HepG2 (cell line): ENCODE measurements around the gene PTBP2. TPM values are rescaled to one million over a fixed set of nuclear protein-coding genes. Genes with fewer than 3 reads are reported as not detected.

Experiments
- AGO1 ChIP-seq: fragments of 200-400 bp; formaldehyde crosslinking; IDR thresholded peaks from 2 replicates; pipeline ENCODE4 v1.6.1; 2017; ENCODE audit warnings: mild to moderate bottlenecking, low read depth, low read length, moderate library complexity; ENCODE audit not compliant: poor library complexity, severe bottlenecking
- DMAP1 ChIP-seq: IDR thresholded peaks from 2 replicates; pipeline ENCODE4 v1.6.1; 2016
- HMGA1 ChIP-seq: sonication (generic); formaldehyde crosslinking; conservative IDR thresholded peaks from 2 replicates; pipeline ENCODE4 v1.4.0; 2020; ENCODE audit warnings: missing genetic modification reagents
- HNRNPK ChIP-seq: fragments of 200-400 bp; formaldehyde crosslinking; IDR thresholded peaks from 2 replicates; pipeline ENCODE4 v1.6.1; 2018; ENCODE audit warnings: low read length, low read depth, moderate library complexity, mild to moderate bottlenecking; ENCODE audit not compliant: poor library complexity, severe bottlenecking
- IRF2 ChIP-seq: IDR thresholded peaks from 2 replicates; pipeline ENCODE4 v1.6.1; 2018; ENCODE audit warnings: missing genetic modification reagents, missing compliant biosample characterization
- KLF15 ChIP-seq: sonication (generic); formaldehyde crosslinking; IDR thresholded peaks from 2 replicates; pipeline ENCODE4 v1.8.1; 2023; ENCODE audit warnings: borderline replicate concordance, mild to moderate bottlenecking, inconsistent platforms, missing genetic modification reagents, mixed read lengths
- MEF2D ChIP-seq: sonication (generic); formaldehyde crosslinking; IDR thresholded peaks from 2 replicates; pipeline ENCODE4 v1.5.1; 2020; ENCODE audit warnings: mild to moderate bottlenecking, missing genetic modification reagents
- PRPF4 ChIP-seq: fragments of 200-400 bp; formaldehyde crosslinking; IDR thresholded peaks from 2 replicates; pipeline ENCODE4 v1.6.1; 2016; ENCODE audit warnings: low read length, low read depth; ENCODE audit not compliant: poor library complexity, severe bottlenecking
- RAD21 ChIP-seq: fragments of 450-650 bp; formaldehyde crosslinking; IDR thresholded peaks from 2 replicates; pipeline ENCODE4 v1.5.0; 2020; ENCODE audit warnings: mild to moderate bottlenecking
- ZBTB1 ChIP-seq: sonication (generic); formaldehyde crosslinking; IDR thresholded peaks from 2 replicates; pipeline ENCODE4 v1.4.0; 2020; ENCODE audit warnings: missing genetic modification reagents, borderline replicate concordance
- ZMYM2 ChIP-seq: sonication (generic); formaldehyde crosslinking; IDR thresholded peaks from 2 replicates; pipeline ENCODE4 v1.8.0; 2022; ENCODE audit warnings: mild to moderate bottlenecking, missing genetic modification reagents
- ZNF30 ChIP-seq: sonication (generic); formaldehyde crosslinking; IDR thresholded peaks from 2 replicates; pipeline ENCODE4 v1.5.0; 2020; ENCODE audit warnings: mild to moderate bottlenecking, missing genetic modification reagents
- ZNF496 ChIP-seq: sonication (generic); formaldehyde crosslinking; IDR thresholded peaks from 2 replicates; pipeline ENCODE4 v1.8.1; 2023; ENCODE audit warnings: mild to moderate bottlenecking, moderate library complexity, missing genetic modification reagents; ENCODE audit not compliant: insufficient replicate concordance
- ZNF564 ChIP-seq: sonication (generic); formaldehyde crosslinking; IDR thresholded peaks from 2 replicates; pipeline ENCODE4 v1.8.1; 2023; ENCODE audit warnings: mild to moderate bottlenecking, missing genetic modification reagents
- ZNF749 ChIP-seq: sonication (generic); formaldehyde crosslinking; IDR thresholded peaks from 2 replicates; pipeline ENCODE4 v1.8.0; 2022; ENCODE audit warnings: mild to moderate bottlenecking, missing genetic modification reagents, moderate library complexity, borderline replicate concordance
- ZNF878 ChIP-seq: sonication (generic); formaldehyde crosslinking; IDR thresholded peaks from 2 replicates; pipeline ENCODE4 v1.8.1; 2023; ENCODE audit warnings: mild to moderate bottlenecking, missing genetic modification reagents, moderate library complexity
- polyA plus RNA-seq, 8 experiments: library from polyadenylated mRNA; depleted of rRNA in 3 of 8; stranded (reverse) in 7 of 8; unstranded in 1 of 8; fragments of >200 nt; fragmentation: Illumina TruSeq in 4 of 8; extraction: Trizol in 4 of 8; gene quantifications; 2 replicates each; pipeline versions ENCODE4 v1.2.1 to v1.2.3, GENCODE V29; 2011 to 2016; ENCODE audit warnings: low read depth in 4 of 8, missing spikeins in 1 of 8, mixed read lengths in 1 of 8; ENCODE audit not compliant: insufficient read depth in 1 of 8
- total RNA-seq, 5 experiments: library from RNA; depleted of rRNA; stranded (reverse); fragments of >200 nt; fragmentation: Illumina TruSeq; extraction: Trizol; gene quantifications; 2 replicates each; pipeline ENCODE4 v1.2.3, GENCODE V29; 2016; ENCODE audit warnings: low read depth in 1 of 5
- TF ChIP-seq, protein P1 (sequence below): sonication (generic); formaldehyde crosslinking; IDR thresholded peaks from 2 replicates; pipeline ENCODE4 v1.4.0; 2020; ENCODE audit warnings: mild to moderate bottlenecking, missing genetic modification reagents
- TF ChIP-seq, protein P2 (sequence below): fragments of 450-650 bp; IDR thresholded peaks from 2 replicates; pipeline ENCODE4 v1.6.1; 2016
- TF ChIP-seq, protein P3 (sequence below): sonication (generic); formaldehyde crosslinking; IDR thresholded peaks from 2 replicates; pipeline ENCODE4 v1.4.0; 2020; ENCODE audit warnings: mild to moderate bottlenecking, low read depth, missing genetic modification reagents
- TF ChIP-seq, protein P4 (sequence below): sonication (generic); formaldehyde crosslinking; conservative IDR thresholded peaks from 2 replicates; pipeline ENCODE4 v1.4.0; 2020; ENCODE audit warnings: missing genetic modification reagents
- TF ChIP-seq, protein P5 (sequence below): sonication (generic); formaldehyde crosslinking; IDR thresholded peaks from 2 replicates; pipeline ENCODE4 v1.8.0; 2022; ENCODE audit warnings: missing genetic modification reagents, mild to moderate bottlenecking, borderline replicate concordance

The PTBP2 gene
- total and polyA plus RNA-seq, 2 of the 13 experiments (the other 11 are each of a cell fraction or from before 2014, with no cell fraction given) = 10.5 to 14.1 TPM

DNA sequence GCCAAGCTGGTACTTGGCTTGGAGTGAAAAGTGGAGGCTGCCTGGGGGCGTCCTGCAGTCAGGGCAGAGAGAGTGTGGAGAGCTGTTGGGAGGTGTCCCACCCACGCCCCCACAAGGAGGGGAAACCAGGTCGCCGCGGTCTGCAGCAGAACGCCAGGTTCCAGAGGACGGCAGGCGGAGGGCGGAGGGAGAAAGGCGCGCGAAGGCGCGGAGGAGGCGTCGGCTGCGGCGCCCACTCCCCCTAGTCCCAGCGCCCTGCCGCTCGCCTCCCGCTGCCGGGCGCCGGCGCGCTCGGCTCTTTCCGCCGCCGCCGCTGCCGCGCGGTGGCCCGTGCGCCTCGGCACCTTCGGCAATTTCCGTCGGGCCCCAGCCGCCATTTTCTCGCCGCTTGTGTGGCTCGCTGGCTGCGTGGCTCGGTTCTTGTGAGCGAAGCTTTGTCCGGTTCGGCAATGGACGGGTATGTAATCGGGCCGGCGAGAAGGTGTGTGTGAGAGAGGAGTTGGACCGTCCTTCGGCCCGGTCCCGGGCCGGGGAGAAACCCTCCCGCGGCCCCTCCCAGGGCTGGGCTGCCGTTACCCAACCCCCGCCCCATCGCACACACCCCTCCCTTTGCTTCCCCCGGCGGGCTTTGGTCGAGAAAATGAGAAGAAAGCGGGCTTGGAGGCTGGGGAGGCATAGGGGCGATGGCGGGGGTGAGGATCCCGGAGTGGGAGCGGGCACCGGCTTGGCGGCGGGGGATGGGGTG, at the start of gene PTBP2 (continued):
- TF ChIP-seq, protein P1, sequence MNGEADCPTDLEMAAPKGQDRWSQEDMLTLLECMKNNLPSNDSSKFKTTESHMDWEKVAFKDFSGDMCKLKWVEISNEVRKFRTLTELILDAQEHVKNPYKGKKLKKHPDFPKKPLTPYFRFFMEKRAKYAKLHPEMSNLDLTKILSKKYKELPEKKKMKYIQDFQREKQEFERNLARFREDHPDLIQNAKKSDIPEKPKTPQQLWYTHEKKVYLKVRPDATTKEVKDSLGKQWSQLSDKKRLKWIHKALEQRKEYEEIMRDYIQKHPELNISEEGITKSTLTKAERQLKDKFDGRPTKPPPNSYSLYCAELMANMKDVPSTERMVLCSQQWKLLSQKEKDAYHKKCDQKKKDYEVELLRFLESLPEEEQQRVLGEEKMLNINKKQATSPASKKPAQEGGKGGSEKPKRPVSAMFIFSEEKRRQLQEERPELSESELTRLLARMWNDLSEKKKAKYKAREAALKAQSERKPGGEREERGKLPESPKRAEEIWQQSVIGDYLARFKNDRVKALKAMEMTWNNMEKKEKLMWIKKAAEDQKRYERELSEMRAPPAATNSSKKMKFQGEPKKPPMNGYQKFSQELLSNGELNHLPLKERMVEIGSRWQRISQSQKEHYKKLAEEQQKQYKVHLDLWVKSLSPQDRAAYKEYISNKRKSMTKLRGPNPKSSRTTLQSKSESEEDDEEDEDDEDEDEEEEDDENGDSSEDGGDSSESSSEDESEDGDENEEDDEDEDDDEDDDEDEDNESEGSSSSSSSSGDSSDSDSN (CRISPR knock-in tag) = peak; percentile 16; the same call in 1 of the 2 replicates
- no peak for TF ChIP-seq ZMYM2 (CRISPR knock-in tag)
- TF ChIP-seq HMGA1 (CRISPR knock-in tag) = no peak
- TF ChIP-seq, protein P2, sequence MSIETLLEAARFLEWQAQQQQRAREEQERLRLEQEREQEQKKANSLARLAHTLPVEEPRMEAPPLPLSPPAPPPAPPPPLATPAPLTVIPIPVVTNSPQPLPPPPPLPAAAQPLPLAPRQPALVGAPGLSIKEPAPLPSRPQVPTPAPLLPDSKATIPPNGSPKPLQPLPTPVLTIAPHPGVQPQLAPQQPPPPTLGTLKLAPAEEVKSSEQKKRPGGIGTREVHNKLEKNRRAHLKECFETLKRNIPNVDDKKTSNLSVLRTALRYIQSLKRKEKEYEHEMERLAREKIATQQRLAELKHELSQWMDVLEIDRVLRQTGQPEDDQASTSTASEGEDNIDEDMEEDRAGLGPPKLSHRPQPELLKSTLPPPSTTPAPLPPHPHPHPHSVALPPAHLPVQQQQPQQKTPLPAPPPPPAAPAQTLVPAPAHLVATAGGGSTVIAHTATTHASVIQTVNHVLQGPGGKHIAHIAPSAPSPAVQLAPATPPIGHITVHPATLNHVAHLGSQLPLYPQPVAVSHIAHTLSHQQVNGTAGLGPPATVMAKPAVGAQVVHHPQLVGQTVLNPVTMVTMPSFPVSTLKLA = no peak
- no peak for TF ChIP-seq ZBTB1 (CRISPR knock-in tag)
- TF ChIP-seq MEF2D (CRISPR knock-in tag) = no peak
- TF ChIP-seq DMAP1 (CRISPR knock-in tag) = peak; percentile 61; the same call in 1 of the 2 replicates
- 0 out of 2 replicates have a peak, but pooled peaks have one; percentile 43 for TF ChIP-seq ZNF564
- TF ChIP-seq KLF15 (CRISPR knock-in tag) = no peak
- TF ChIP-seq PRPF4 = no peak
- TF ChIP-seq HNRNPK = peak; percentile 43
- peak; percentile 13; the same call in 1 of the 2 replicates for TF ChIP-seq IRF2 (CRISPR knock-in tag)
- TF ChIP-seq ZNF30 (CRISPR knock-in tag) = no peak
- TF ChIP-seq AGO1 = peak; percentile 36
- peak; percentile 23; the same call in 1 of the 2 replicates for TF ChIP-seq RAD21
- TF ChIP-seq, protein P3, sequence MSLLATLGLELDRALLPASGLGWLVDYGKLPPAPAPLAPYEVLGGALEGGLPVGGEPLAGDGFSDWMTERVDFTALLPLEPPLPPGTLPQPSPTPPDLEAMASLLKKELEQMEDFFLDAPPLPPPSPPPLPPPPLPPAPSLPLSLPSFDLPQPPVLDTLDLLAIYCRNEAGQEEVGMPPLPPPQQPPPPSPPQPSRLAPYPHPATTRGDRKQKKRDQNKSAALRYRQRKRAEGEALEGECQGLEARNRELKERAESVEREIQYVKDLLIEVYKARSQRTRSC (CRISPR knock-in tag) = no peak
- no peak for TF ChIP-seq ZNF749 (CRISPR knock-in tag)
- no peak for TF ChIP-seq ZNF878
- TF ChIP-seq, protein P4, sequence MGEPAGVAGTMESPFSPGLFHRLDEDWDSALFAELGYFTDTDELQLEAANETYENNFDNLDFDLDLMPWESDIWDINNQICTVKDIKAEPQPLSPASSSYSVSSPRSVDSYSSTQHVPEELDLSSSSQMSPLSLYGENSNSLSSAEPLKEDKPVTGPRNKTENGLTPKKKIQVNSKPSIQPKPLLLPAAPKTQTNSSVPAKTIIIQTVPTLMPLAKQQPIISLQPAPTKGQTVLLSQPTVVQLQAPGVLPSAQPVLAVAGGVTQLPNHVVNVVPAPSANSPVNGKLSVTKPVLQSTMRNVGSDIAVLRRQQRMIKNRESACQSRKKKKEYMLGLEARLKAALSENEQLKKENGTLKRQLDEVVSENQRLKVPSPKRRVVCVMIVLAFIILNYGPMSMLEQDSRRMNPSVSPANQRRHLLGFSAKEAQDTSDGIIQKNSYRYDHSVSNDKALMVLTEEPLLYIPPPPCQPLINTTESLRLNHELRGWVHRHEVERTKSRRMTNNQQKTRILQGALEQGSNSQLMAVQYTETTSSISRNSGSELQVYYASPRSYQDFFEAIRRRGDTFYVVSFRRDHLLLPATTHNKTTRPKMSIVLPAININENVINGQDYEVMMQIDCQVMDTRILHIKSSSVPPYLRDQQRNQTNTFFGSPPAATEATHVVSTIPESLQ (CRISPR knock-in tag) = no peak
- no peak for TF ChIP-seq ZNF496
- TF ChIP-seq, protein P5, sequence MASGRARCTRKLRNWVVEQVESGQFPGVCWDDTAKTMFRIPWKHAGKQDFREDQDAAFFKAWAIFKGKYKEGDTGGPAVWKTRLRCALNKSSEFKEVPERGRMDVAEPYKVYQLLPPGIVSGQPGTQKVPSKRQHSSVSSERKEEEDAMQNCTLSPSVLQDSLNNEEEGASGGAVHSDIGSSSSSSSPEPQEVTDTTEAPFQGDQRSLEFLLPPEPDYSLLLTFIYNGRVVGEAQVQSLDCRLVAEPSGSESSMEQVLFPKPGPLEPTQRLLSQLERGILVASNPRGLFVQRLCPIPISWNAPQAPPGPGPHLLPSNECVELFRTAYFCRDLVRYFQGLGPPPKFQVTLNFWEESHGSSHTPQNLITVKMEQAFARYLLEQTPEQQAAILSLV (CRISPR knock-in tag) = peak; percentile 48; the same call in 1 of the 2 replicates
